Breast epithelium (tissue), 3 donors: Measurements from ENCODE around the gene CHST15.

Source experiments
- CTCF ChIP-seq, 3 donors: fragments of 450-650 bp; IDR thresholded peaks; one replicate each; pipeline ENCODE4 v1.5.1; 2016 to 2017; ENCODE audit warnings: antibody characterized with exemption in 3 of 3, mild to moderate bottlenecking in 3 of 3, moderate library complexity in 3 of 3
- POLR2AphosphoS5 ChIP-seq, 3 donors: sonication (generic); formaldehyde crosslinking; IDR thresholded peaks; one replicate each; pipeline ENCODE4 v1.6.1; 2017; ENCODE audit warnings: antibody characterized with exemption in 3 of 3

GRCh38 chr10:124138195-124138882 is 44.9 kb upstream of the CHST15 start:
- TF ChIP-seq CTCF (IDR thresholded peaks at IDR 0.05) (no peak), POLR2AphosphoS5 (IDR thresholded peaks at IDR 0.05) (peak in 1 of 3 donors; percentile 28)
